IMR-90 (cell line): ENCODE measurements around the gene MUC5B. TPM values are rescaled to one million over a fixed set of nuclear protein-coding genes. Genes with fewer than 3 reads are reported as not detected.
"Not testable (repeated sequence)": the region's sequence is repeated elsewhere in the genome, so short reads cannot be mapped to it uniquely, and the experiment has no call there.

Experiments
- ATAC-seq: fragments of 200-7000 bp; cut with Tn5 transposase; 2 replicates; pipeline ENCODE4 v1.9.1; 2020; ENCODE audit warnings: low read depth, mild to moderate bottlenecking, moderate library complexity
- BruUV-seq: library from RNA; stranded (reverse); fragments of 400-500 nt; replicated peaks from 2 replicates; lab custom pipeline; 2021; lab: Mats Ljungman, UMichigan
- CTCF ChIA-PET: fragments of 300-600 bp; formaldehyde crosslinking; extraction: SDS; loops from one replicate; lab custom pipeline; 2021; ENCODE audit warnings: antibody characterized with exemption; lab: Yijun Ruan, JAX
- POLR2A ChIA-PET: fragments of 300-600 bp; sonication (Branson Sonifier 250); formaldehyde crosslinking; loops from one replicate; lab custom pipeline; 2022; ENCODE audit warnings: antibody characterized with exemption; ENCODE audit not compliant: unreplicated experiment; lab: Charles Lee
- DNase-seq: peaks from one replicate; pipeline ENCODE4 v3.0.0; 2013
- H2AFZ ChIP-seq: replicated peaks from 2 replicates; pipeline ENCODE3; 2013; ENCODE audit warnings: low read length, mild to moderate bottlenecking; ENCODE audit not compliant: poor library complexity
- H2AK5ac ChIP-seq: 2 replicates; pipeline ENCODE4 v1.6.1; 2013; ENCODE audit warnings: low read depth, low read length, inconsistent platforms
- H2AK9ac ChIP-seq: replicated peaks from 2 replicates; pipeline ENCODE3; 2013; ENCODE audit warnings: mild to moderate bottlenecking, low read depth, low read length, moderate library complexity; ENCODE audit not compliant: poor library complexity
- H2BK120ac ChIP-seq: 2 replicates; pipeline ENCODE4 v1.6.1; 2013; ENCODE audit warnings: low read depth, low read length, inconsistent platforms
- H2BK15ac ChIP-seq: 3 replicates; pipeline ENCODE4 v1.6.1; 2013; ENCODE audit warnings: low read depth, low read length, inconsistent platforms
- H2BK20ac ChIP-seq: 2 replicates; pipeline ENCODE4 v1.6.1; 2013; ENCODE audit warnings: low read depth, mild to moderate bottlenecking, inconsistent platforms, low read length, moderate library complexity
- H2BK5ac ChIP-seq: 2 replicates; pipeline ENCODE4 v1.6.1; 2013; ENCODE audit warnings: mild to moderate bottlenecking, low read depth, low read length, inconsistent platforms; ENCODE audit not compliant: poor library complexity, severe bottlenecking
- H3K14ac ChIP-seq: replicated peaks from 2 replicates; pipeline ENCODE4 v1.6.1; 2013; ENCODE audit warnings: low read depth, low read length, inconsistent platforms
- H3K18ac ChIP-seq: 2 replicates; pipeline ENCODE4 v1.6.1; 2013; ENCODE audit warnings: low read depth, low read length, control low read depth
- H3K23ac ChIP-seq: 2 replicates; pipeline ENCODE4 v1.6.1; 2013; ENCODE audit warnings: low read depth, low read length, inconsistent platforms
- H3K27ac ChIP-seq: 2 replicates; pipeline ENCODE4 v1.5.1; 2013; ENCODE audit warnings: mild to moderate bottlenecking, control low read depth, low read length; ENCODE audit not compliant: insufficient read depth
- H3K27me3 ChIP-seq: 2 replicates; pipeline ENCODE4 v1.6.1; 2013; ENCODE audit warnings: low read length; ENCODE audit not compliant: control insufficient read depth, insufficient read depth
- H3K36me3 ChIP-seq: 2 replicates; pipeline ENCODE4 v1.6.1; 2013; ENCODE audit warnings: low read length, mixed read lengths; ENCODE audit not compliant: control insufficient read depth, insufficient read depth
- H3K4ac ChIP-seq: 2 replicates; pipeline ENCODE4 v1.6.1; 2013; ENCODE audit warnings: low read depth, low read length, inconsistent platforms
- H3K4me1 ChIP-seq: 2 replicates; pipeline ENCODE4 v1.6.1; 2013; ENCODE audit warnings: low read length, mixed read lengths; ENCODE audit not compliant: control insufficient read depth, insufficient read depth
- H3K4me2 ChIP-seq: 2 replicates; pipeline ENCODE4 v1.6.1; 2013; ENCODE audit warnings: low read depth, mild to moderate bottlenecking, control low read depth, low read length, moderate library complexity
- H3K4me3 ChIP-seq: 2 replicates; pipeline ENCODE4 v1.5.1; 2013; ENCODE audit warnings: low read depth, mild to moderate bottlenecking, control low read depth, low read length, moderate library complexity; ENCODE audit not compliant: insufficient read depth
- H3K56ac ChIP-seq: 2 replicates; pipeline ENCODE4 v1.6.1; 2013; ENCODE audit warnings: low read length, inconsistent platforms; ENCODE audit not compliant: insufficient read depth; ENCODE audit errors: extremely low read depth
- H3K79me1 ChIP-seq, 2 experiments: 2 replicates each; pipeline ENCODE4 v1.6.1; 2013; ENCODE audit warnings: low read length in 2 of 2, inconsistent platforms in 1 of 2, low read depth in 1 of 2
- H3K9ac ChIP-seq: 2 replicates; pipeline ENCODE4 v1.6.1; 2013; ENCODE audit warnings: low read depth, low read length, control low read depth
- H3K9me1 ChIP-seq: 2 replicates; pipeline ENCODE4 v1.6.1; 2013; ENCODE audit warnings: low read length, inconsistent platforms; ENCODE audit not compliant: insufficient read depth
- H3K9me3 ChIP-seq: 2 replicates; pipeline ENCODE4 v1.6.1; 2013; ENCODE audit warnings: low read length; ENCODE audit not compliant: control insufficient read depth, insufficient read depth
- H4K20me1 ChIP-seq: 2 replicates; pipeline ENCODE4 v1.6.1; 2013; ENCODE audit warnings: low read length, inconsistent platforms; ENCODE audit not compliant: insufficient read depth
- H4K5ac ChIP-seq: 2 replicates; pipeline ENCODE4 v1.6.1; 2013; ENCODE audit warnings: mild to moderate bottlenecking, low read depth, low read length, control low read depth
- H4K8ac ChIP-seq, 2 experiments: 2 replicates each; pipeline ENCODE4 v1.6.1; 2013; ENCODE audit warnings: low read depth in 2 of 2, low read length in 2 of 2, control low read depth in 1 of 2, inconsistent platforms in 1 of 2
- H4K91ac ChIP-seq: 2 replicates; pipeline ENCODE4 v1.6.1; 2013; ENCODE audit warnings: low read depth, low read length, inconsistent platforms; ENCODE audit not compliant: insufficient read depth
- CTCF ChIP-seq: conservative IDR thresholded peaks from 2 replicates; pipeline ENCODE4 v1.5.1; 2012; ENCODE audit warnings: mild to moderate bottlenecking, low read depth, low read length, improper control_type of control experiment
- RAD21 ChIP-seq: IDR thresholded peaks from 2 replicates; pipeline ENCODE4 v1.6.1; 2012; ENCODE audit warnings: low read length, improper control_type of control experiment
- SMC3 ChIP-seq: fragments of 150-350 bp; IDR thresholded peaks from 2 replicates; pipeline ENCODE4 v1.6.1; 2016; ENCODE audit warnings: low read depth, mild to moderate bottlenecking, antibody characterized with exemption, low read length, moderate library complexity
- WGBS, 2 experiments: methylation state at CpG; one replicate each; pipeline versions ENCODE4 v1.1.5 to v1.1.7; 2013; ENCODE audit warnings: missing lambda C conversion rate in 2 of 2; ENCODE audit not compliant: insufficient read length in 1 of 2; ENCODE audit errors: extremely low coverage in 2 of 2; 5-methylcytosine and 5-hydroxymethylcytosine counted together
- dilution Hi-C: fragments of 300-500 bp; cut with HindIII; formaldehyde crosslinking; loops from one replicate; pipeline ENCODE4 v1.14.3; 2018; ENCODE audit warnings: low sequenced_read_pairs; ENCODE audit not compliant: unreplicated experiment
- in situ Hi-C: fragments of 300-500 bp; cut with MboI; formaldehyde crosslinking; loops from 3 replicates; pipeline ENCODE4 v1.14.3; 2019; ENCODE audit warnings: low sequenced_read_pairs, inconsistent platforms, mixed read lengths
- intact Hi-C: fragments of 100-400 bp; cut with micrococcal nuclease; formaldehyde crosslinking; loops from 2 replicates; pipeline ENCODE4 v1.10.0; 2022
- polyA plus RNA-seq, 3 experiments: library from polyadenylated mRNA; depleted of rRNA; stranded (reverse); fragments of >200 nt; gene quantifications; 2 replicates each; pipeline ENCODE4 v1.2.3, GENCODE V29; 2012; ENCODE audit warnings: low replicate concordance in 1 of 3
- total RNA-seq: library from RNA; depleted of rRNA; stranded (reverse); fragments of >200 nt; gene quantifications from 2 replicates; pipeline ENCODE4 v1.2.3, GENCODE V29; 2012

Gene MUC5B
- total and polyA plus RNA-seq, 2 of the 4 experiments (the other 2 are of a cell fraction): not detected

GRCh38 chr11:1264444-1264843, 41.6 kb downstream of the MUC5B start:
- H2AFZ ChIP-seq: not testable (repeated sequence)

GRCh38 chr11:1265480-1265879, 42.6 kb downstream of the MUC5B start:
- CTCF ChIA-PET, H3K27ac ChIP-seq, H3K14ac ChIP-seq, H3K4me3 ChIP-seq, H3K9me1 ChIP-seq, H2AK5ac ChIP-seq, H4K5ac ChIP-seq, H3K9ac ChIP-seq, BruUV-seq, H3K36me3 ChIP-seq, H4K8ac ChIP-seq, in situ Hi-C loops, H3K56ac ChIP-seq, H3K4ac ChIP-seq, H2BK5ac ChIP-seq, H3K4me2 ChIP-seq, H2BK120ac ChIP-seq, H2AFZ ChIP-seq, ATAC-seq, H2AK9ac ChIP-seq, H3K18ac ChIP-seq, dilution Hi-C loops, DNase-seq, H3K9me3 ChIP-seq, H3K79me1 ChIP-seq, H3K23ac ChIP-seq, H3K27me3 ChIP-seq, H4K20me1 ChIP-seq, H2BK15ac ChIP-seq, intact Hi-C loops, H2BK20ac ChIP-seq, H4K91ac ChIP-seq: not testable (repeated sequence)
- POLR2A ChIA-PET: interaction anchor here (0.6 kb wide), 1 partner anchor 43 kb away, joined by 4 read pairs; no protein-coding TSS in a partner anchor
- 100% methylated on average over 1 of the region's 4 CpGs; no CpG with 5 or more reads in 1 of the 2 experiments for WGBS, 2 experiments
- H3K4me1 ChIP-seq: peaks cover 11% of the 10 kb centered on the region

More at GRCh38 chr11:1264444-1264843, 41.6 kb downstream of the MUC5B start:
- H2BK5ac ChIP-seq, H2AK9ac ChIP-seq, H3K56ac ChIP-seq, H3K4ac ChIP-seq, H3K79me1 ChIP-seq, H3K9ac ChIP-seq, H2AK5ac ChIP-seq, POLR2A ChIA-PET, H3K36me3 ChIP-seq, H2BK20ac ChIP-seq, dilution Hi-C loops, H3K9me1 ChIP-seq, H3K27me3 ChIP-seq, H3K14ac ChIP-seq, BruUV-seq, H3K18ac ChIP-seq, H4K91ac ChIP-seq, H2BK15ac ChIP-seq, H2BK120ac ChIP-seq, H3K23ac ChIP-seq, H3K4me3 ChIP-seq, in situ Hi-C loops, H3K4me2 ChIP-seq, H3K9me3 ChIP-seq, H3K27ac ChIP-seq, H4K20me1 ChIP-seq: not testable (repeated sequence)
- Histone ChIP-seq H4K8ac (peak overlapping the region in 1 of 2 experiments; percentile 87; a peak in 2 of 4 replicates), H3K4me1 (peaks cover 11% of the 10 kb centered on the region), H4K5ac (peak overlapping the region; percentile 71; the same call in 1 of the 2 replicates)
- ATAC-seq: peak; percentile 13
- intact Hi-C loops: loop anchor here (1.0 to 5.0 kb wide), 2 partner anchors 123 to 251 kb away; partner anchors contain the start of gene BRSK2
- DNase-seq: peak; percentile 78
- WGBS, 2 experiments: no CpG with 5 or more reads among the region's 3 CpGs
- CTCF ChIA-PET: interaction anchor here (0.6 kb wide), 1 partner anchor 121 kb away, joined by 6 read pairs; no protein-coding TSS in a partner anchor
- TF ChIP-seq RAD21: peak; percentile 46
- peak; percentile 44 for TF ChIP-seq CTCF
- peak; percentile 42; the same call in 1 of the 2 replicates for TF ChIP-seq SMC3
